BLaER1 treated with 17β-estradiol and CSF1 and Interleukin-3, amounts not matched to agents 10 nM and 100 nM (cell line): ENCODE results near the gene MREG.

Source experiments
- H3K27ac ChIP-seq, 11 experiments: shearing (Covaris generic); formaldehyde crosslinking; 2 replicates each; pipeline ENCODE4 v1.8.1; 2022
- H3K27me3 ChIP-seq, 11 experiments: shearing (Covaris generic); formaldehyde crosslinking; 2 replicates each; pipeline ENCODE4 v1.8.1; 2022
- H3K36me3 ChIP-seq, 11 experiments: shearing (Covaris generic); formaldehyde crosslinking; 2 replicates each; pipeline ENCODE4 v1.8.1; 2022
- H3K4me1 ChIP-seq, 10 experiments: shearing (Covaris generic); formaldehyde crosslinking; 2 replicates each; pipeline ENCODE4 v1.8.1; 2022
- H3K4me2 ChIP-seq, 11 experiments: shearing (Covaris generic); formaldehyde crosslinking; 2 replicates each; pipeline ENCODE4 v1.8.1; 2022
- H3K4me3 ChIP-seq, 10 experiments: shearing (Covaris generic); formaldehyde crosslinking; 2 replicates each; pipeline ENCODE4 v1.8.1; 2022
- H3K9ac ChIP-seq, 11 experiments: shearing (Covaris generic); formaldehyde crosslinking; 2 replicates each; pipeline ENCODE4 v1.8.1; 2022
- H3K9me3 ChIP-seq, 11 experiments: shearing (Covaris generic); formaldehyde crosslinking; replicated peaks in 1 of 11; 2 replicates each; pipeline ENCODE4 v1.8.1; 2022
- H4K20me1 ChIP-seq, 11 experiments: shearing (Covaris generic); formaldehyde crosslinking; 2 replicates each; pipeline ENCODE4 v1.8.1; 2022
- Cebpa-rat ChIP-seq, 11 experiments: shearing (Covaris generic); IDR thresholded peaks; 2 replicates each; pipeline ENCODE4 v1.8.1; 2022

Gene MREG

GRCh38 chr2:215895330-215895729 lies 118.0 kb downstream of the MREG start:
- Histone ChIP-seq H3K4me1 (peaks cover 0 to 36% (median 2%) of the 10 kb centered on the region in 10 experiments; a peak in 9 of 20 replicates), H3K4me3 (no peak overlapping the region), H3K9ac (no peak overlapping the region), H3K27ac (no peak overlapping the region), H3K27me3 (no peaks in the 10 kb centered on the region), H4K20me1 (no peaks in the 10 kb centered on the region), H3K9me3 (peaks cover 0 to 11% (median 0%) of the 10 kb centered on the region in 11 experiments; a peak in 5 of 22 replicates), H3K36me3 (no peaks in the 10 kb centered on the region), H3K4me2 (no peak overlapping the region)
- no peak for TF ChIP-seq Cebpa-rat (IDR thresholded peaks at IDR 0.05)
